Hematopoietic multipotent progenitor cell treated with erythropoietin and hydrocortisone succinate and interleukin-3 and kit ligand, for 15 days (in vitro differentiated cells): ENCODE data around the gene RAD51B.
"Not testable (repeated sequence)": the region's sequence is repeated elsewhere in the genome, so short reads cannot be mapped to it uniquely, and the experiment has no call there.

ENCODE experiments used
- DNase-seq: peaks from one replicate; pipeline ENCODE4 v3.0.0-alpha.2; 2015; ENCODE audit warnings: low spot score

The RAD51B gene

DNA sequence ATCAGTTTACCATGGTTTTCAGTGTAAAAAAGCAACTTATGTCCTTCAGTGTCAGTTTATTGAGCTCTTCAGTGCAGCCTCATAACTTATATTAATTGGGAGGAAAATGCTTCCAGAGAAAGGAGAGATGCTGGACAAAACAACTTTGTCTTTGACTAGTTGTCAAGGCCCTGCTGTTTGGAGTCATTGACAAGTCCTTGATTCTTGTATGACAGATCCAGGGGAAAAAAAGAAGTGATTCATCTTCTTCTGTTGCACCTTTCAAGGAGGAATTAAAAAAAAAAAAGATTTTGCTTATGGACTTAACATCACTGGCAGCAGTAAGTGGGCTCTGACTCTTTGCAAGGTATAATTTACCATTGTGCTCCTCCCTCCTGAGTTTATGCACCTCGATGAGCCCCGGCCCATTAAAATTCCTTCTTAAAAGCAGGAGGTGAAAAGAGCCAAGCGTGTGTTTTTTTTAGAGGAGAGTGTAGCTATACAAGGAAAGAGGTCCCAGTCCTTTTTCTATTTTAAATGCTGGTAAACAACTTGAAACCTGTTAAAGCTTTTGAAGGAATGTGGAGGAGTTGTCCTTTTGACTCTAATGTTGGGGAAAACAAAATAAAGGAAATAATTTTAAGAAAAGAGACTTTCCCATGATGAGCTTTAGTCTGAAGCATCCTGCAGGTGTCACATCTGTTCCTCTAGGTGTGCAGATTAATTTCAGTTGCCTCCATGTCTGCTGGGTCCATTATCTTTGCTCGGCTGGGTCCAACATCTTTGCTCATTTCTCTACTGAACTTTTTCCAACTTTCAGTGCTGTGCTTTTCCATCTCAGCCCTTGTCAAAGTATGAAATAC is 431.6 kb downstream of the RAD51B start:
- no peak for DNase-seq

DNA sequence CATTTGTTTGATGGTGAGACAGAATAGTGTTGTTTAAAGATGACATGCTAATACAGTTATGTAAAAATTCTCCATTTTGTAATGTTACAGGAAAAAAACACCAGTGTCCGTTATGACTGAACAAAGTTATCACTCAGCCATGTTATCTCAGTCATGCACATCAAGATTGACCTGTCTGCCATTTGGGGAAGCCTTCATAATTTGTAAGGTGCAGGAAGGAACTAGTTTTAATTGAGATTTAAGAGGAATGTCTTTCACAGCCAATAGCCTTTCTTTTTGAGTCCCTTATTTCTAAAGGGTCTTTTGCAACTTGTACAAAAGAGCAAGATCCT is 432.2 kb downstream of the RAD51B start:
- DNase-seq: no peak

- DNase-seq: no peak
These were observed 433.7 kb downstream of the RAD51B start for GRCh38 chr14:68253160-68253780.

- no peak for DNase-seq
These were observed 434.4 kb downstream of the RAD51B start for GRCh38 chr14:68253878-68254528.

GRCh38 chr14:68254669-68255527 is 435.3 kb downstream of the RAD51B start:
- no peak for DNase-seq

GRCh38 chr14:68255693-68256178 is 436.2 kb downstream of the RAD51B start:
- no peak for DNase-seq

DNA sequence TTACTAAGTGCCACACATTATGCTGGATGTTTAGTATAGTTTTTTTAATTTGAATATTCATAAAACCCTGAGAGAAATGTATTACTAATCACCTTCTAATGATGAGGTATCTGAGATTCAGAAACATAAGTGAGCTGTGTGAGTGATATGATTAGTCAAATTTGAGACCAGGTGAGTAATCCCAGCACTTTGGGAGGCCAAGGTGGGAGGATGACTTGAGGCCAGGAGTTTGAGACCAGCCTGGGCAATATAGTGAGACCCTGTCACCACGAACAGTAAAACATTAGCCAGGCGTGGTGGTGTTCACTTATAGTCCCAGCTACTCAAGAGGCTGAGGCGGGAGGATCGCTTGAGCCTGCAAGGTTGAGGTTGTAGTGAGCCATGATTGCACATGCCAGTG is 438.4 kb downstream of the RAD51B start:
- DNase-seq: no peak

GRCh38 chr14:68258995-68259394 is 439.4 kb downstream of the RAD51B start:
- not testable (repeated sequence) for DNase-seq

GRCh38 chr14:68260121-68260520 is 440.5 kb downstream of the RAD51B start:
- no peak for DNase-seq

- DNase-seq: no peak
These were observed 441.7 kb downstream of the RAD51B start for GRCh38 chr14:68261092-68261842.

DNA sequence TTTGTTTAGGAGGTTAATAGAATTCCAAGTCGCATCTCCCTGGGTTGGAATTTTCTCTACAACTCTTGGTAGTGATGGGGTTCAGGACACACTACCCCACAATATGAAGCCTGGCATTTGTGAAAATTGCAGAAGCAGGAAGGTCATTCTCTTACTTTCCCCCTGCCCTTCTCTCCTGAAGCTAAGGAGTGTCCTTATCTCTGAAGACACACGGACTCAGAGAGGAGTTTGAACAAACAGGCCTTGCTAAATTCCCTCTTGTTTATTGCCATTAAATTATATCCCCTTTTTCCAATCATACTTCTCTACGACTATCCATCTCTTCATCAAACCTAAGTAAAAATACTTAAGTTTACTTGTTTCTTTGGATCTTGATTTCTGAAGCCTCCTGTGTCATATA is 443.0 kb downstream of the RAD51B start:
- DNase-seq: peak; percentile 20

DNA sequence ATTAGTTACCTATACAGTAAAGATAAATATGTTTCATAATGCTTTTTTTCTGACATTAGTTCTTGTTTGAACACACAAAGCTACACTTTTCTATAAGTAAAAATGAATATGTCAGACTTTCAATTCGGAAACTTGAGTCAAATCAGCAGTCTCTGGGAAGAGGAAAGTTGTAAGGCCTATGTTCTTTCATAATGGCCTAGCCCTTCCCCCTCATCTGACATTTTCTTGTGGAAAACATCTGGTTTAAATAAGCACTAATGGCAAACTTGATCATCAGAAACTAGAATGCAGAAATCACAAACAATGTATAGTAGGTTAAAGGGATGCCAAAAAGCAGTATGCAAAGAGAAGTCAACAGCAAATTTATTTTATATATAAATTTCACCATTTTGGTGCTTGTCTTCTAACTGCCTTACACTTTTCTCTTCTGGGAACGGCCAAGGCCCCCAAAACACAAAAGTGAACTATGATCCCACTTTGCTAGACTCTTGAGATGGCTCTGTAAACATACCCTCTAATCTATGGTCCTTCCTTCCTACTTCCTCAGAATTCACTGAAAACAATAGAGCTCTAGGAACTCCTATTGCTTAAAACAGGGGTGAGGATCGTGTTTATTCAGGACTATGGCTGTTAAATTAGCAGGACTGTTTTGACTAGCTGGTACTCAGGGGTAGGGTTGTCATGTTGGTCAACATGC is 444.1 kb downstream of the RAD51B start:
- no peak for DNase-seq

- DNase-seq: no peak
These were observed 444.6 kb downstream of the RAD51B start for GRCh38 chr14:68264260-68264569.

GRCh38 chr14:68266998-68267397 is 447.4 kb downstream of the RAD51B start:
- DNase-seq: no peak

GRCh38 chr14:68268197-68268596 is 448.6 kb downstream of the RAD51B start:
- no peak for DNase-seq

- DNase-seq: no peak
These were observed 449.1 kb downstream of the RAD51B start for GRCh38 chr14:68268719-68269118.

DNA sequence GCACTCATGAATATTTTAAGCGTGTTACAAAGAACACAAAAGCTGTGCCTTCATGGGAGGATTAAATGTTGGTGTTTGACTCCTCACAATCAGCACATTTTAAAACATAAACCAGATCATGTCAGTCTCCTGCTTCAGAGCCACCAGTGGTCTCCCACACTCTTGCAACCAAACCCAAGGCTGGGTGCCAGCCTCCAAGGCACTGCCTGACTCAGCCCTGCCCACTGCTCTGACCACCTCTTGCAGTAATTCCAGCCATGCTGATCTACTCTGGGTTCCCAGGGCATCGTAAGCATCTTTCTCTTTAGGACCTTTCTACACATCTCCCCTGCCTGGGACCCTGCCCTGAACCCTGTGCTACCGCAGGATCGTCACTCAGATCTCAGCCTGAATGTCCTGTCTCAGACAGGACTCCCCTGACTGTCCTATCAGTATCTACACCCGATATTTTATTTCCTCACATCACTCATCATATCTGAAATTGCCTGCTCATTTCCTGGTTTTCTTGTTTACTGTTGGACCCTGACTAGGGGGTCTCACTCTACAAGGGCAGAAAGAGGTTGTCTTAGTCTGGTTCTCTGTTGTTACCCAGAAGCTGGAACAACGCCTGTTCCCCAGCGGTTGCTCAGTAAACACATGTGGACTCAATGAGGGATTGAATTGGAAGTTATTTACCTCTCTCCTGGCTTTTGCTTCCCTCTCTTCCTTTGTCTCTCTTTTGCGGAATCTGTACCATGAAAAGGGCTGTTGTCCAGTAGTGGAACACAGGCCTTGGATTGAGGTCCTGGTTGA is 449.8 kb downstream of the RAD51B start:
- no peak for DNase-seq

DNA sequence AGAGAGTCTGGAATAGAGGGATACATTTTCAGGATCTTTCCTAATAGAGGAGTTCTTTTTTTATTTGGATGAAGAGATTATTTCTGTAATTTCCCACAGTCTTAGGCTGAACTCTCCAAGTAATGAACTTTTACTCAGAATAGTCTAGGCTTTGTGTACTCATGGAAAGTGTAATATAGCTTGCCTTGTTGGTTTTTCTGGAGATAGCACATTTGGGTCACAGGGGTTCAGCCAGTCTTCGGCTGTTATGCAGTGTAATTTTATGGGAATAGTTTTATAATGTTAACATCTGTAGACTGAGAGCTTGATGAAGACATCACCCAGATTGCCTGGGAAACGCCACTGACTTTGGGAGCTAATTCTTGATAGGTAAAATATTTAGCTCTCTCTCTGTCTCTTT is 450.8 kb downstream of the RAD51B start:
- DNase-seq: no peak

GRCh38 chr14:68271913-68272391 is 452.4 kb downstream of the RAD51B start:
- DNase-seq: no peak

- no peak for DNase-seq
These were observed 453.8 kb downstream of the RAD51B start for GRCh38 chr14:68273413-68273812.
